Kidney epithelial cell (primary cell): Measurements from ENCODE around the gene RNF34. TPM values are rescaled to one million over a fixed set of nuclear protein-coding genes. Genes with fewer than 3 reads are reported as not detected.

ENCODE experiments used
- DNase-seq: peaks from one replicate; pipeline ENCODE4 v3.0.0-alpha.2; 2010; ENCODE audit warnings: low read depth
- H3K27me3 ChIP-seq: 2 replicates; pipeline ENCODE4 v1.6.0; 2011; ENCODE audit warnings: low read length; ENCODE audit not compliant: control insufficient read depth, insufficient read depth
- H3K36me3 ChIP-seq: 2 replicates; pipeline ENCODE4 v1.5.1; 2011; ENCODE audit warnings: low read length; ENCODE audit not compliant: control insufficient read depth, insufficient read depth
- H3K4me3 ChIP-seq: 2 replicates; pipeline ENCODE4 v1.5.1; 2011; ENCODE audit warnings: low read depth, mild to moderate bottlenecking, control low read depth, low read length
- CTCF ChIP-seq: IDR thresholded peaks from 2 replicates; pipeline ENCODE4 v1.5.1; 2011; ENCODE audit warnings: mild to moderate bottlenecking, moderate library complexity, low read length, control low read depth, inconsistent platforms; ENCODE audit not compliant: insufficient read depth, poor library complexity, severe bottlenecking
- total RNA-seq: library from RNA; depleted of rRNA; stranded (reverse); fragments of >200 nt; gene quantifications from 2 replicates; pipeline ENCODE4 v1.2.3, GENCODE V29; 2015

Gene RNF34
- total RNA-seq, 1 donor from 2014 or later: 45.3 TPM

- TF ChIP-seq CTCF: no peak
- Histone ChIP-seq H3K27me3 (no peaks in the 10 kb centered on the region), H3K4me3 (no peak overlapping the region), H3K36me3 (peaks cover 3% of the 10 kb centered on the region)
- DNase-seq: no peak
Measured at GRCh38 chr12:121444842-121445202, 44.9 kb downstream of the RNF34 start.

- Histone ChIP-seq H3K27me3 (no peaks in the 10 kb centered on the region), H3K4me3 (no peak overlapping the region), H3K36me3 (no peaks in the 10 kb centered on the region)
- no peak for DNase-seq
- TF ChIP-seq CTCF: no peak
Measured at GRCh38 chr12:121446750-121447149, 46.8 kb downstream of the RNF34 start.

GRCh38 chr12:121448771-121449315 is 48.9 kb downstream of the RNF34 start:
- DNase-seq: no peak
- no peak for TF ChIP-seq CTCF
- Histone ChIP-seq H3K36me3 (no peaks in the 10 kb centered on the region), H3K4me3 (no peak overlapping the region), H3K27me3 (no peaks in the 10 kb centered on the region)

GRCh38 chr12:121451961-121452339 is 52.0 kb downstream of the RNF34 start:
- H3K27me3 ChIP-seq: no peaks in the 10 kb centered on the region
- no peak overlapping the region for H3K4me3 ChIP-seq
- no peak for TF ChIP-seq CTCF
- no peaks in the 10 kb centered on the region for H3K36me3 ChIP-seq
- DNase-seq: no peak

- TF ChIP-seq CTCF: no peak
- H3K36me3 ChIP-seq: no peaks in the 10 kb centered on the region
- H3K4me3 ChIP-seq: no peak overlapping the region
- no peak for DNase-seq
- no peaks in the 10 kb centered on the region for H3K27me3 ChIP-seq
Measured at GRCh38 chr12:121452340-121452984, 52.5 kb downstream of the RNF34 start.

GRCh38 chr12:121452985-121453360 is 53.1 kb downstream of the RNF34 start:
- TF ChIP-seq CTCF: no peak
- no peak for DNase-seq
- no peaks in the 10 kb centered on the region for H3K27me3 ChIP-seq
- H3K4me3 ChIP-seq: no peak overlapping the region
- H3K36me3 ChIP-seq: no peaks in the 10 kb centered on the region
